ENCODE results near the gene CD302.
"Not testable (repeated sequence)": the region's sequence is repeated elsewhere in the genome, so short reads cannot be mapped to it uniquely, and the experiment has no call there.

CD302 gene

GRCh38 chr2:159748089-159748488 is 49.9 kb downstream of the CD302 start:
- no peak for DNase-seq

DNA sequence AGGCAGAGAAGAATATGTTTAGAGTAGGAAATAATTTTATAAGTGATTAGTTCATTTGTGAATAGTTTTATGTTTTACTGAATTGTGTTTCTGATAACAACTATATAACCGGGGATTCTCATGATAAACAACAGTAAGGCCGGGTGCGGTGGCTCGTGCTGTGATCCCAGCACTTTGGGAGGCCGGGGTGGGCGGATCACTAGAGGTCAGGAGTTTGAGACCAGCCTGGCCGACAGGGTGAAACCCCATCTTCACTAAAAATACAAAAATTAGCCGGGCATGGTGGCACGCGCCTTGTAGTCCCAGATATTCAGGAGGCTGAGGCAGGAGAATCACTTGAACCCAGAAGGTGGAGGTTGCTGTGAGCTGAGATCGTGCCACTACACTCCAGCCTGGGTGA is 52.8 kb downstream of the CD302 start:
- DNase-seq = not testable (repeated sequence)

- no peak for DNase-seq
These were observed 53.6 kb downstream of the CD302 start for GRCh38 chr2:159744363-159744762.

DNA sequence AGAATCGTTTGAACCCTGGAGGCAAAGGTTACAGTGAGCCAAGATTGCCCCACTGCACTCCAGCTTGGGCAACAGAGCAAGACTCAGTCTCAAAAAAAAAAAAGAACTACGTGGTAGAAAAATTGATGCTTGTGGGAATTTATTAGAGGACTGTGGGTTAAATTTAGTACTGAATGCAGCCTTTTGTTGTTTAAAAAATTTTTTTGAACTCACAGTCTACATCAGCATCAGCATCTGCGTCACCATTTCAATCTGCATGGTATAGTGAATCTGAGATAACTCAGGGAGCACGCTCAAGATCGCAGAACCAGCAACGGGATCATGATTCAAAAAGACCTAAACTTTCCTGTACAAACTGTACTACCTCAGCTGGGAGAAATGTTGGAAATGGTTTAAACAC is 55.2 kb downstream of the CD302 start:
- no peak for DNase-seq

DNA sequence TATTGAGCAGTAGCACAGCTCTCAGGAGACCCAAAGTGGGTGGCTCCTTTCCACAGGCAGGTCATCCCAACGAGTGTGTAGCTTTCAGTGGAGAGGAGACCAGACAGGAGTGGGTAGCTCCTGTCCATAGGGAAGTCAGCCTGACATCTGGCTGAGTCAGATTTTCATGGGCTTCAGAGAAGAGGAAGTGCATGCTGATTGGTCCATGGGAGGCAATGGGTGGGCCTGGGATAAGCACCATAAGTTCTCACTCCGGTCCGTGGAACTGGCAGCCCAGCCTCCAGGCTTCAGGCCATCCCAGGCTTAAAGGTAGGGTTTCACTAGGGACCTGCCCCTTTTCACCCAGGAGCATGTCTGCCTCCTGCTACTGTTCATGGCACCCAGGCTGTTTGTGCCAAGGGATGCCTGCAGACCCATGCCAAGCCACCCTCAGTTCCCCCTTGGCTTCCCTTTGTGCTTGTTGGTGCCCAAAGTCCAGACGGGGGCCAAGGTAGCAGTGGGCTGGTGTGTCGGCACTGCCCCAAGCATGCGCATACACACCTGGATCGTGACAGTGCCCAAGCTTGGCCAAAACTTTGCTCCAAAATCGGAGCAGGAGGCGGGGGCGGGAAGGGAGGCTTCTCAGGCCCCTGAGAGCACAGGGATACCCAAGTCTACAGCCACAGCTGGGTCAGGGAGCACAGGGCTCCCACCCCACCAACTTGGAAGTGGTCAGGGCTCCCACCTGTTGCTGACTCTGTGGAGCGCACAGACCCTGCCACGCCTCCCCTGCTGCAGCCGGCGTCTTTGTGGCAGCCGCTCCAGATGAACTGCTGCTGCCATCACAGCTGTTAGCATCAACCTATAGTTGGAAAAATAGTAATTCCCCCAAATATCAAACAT is 59.3 kb downstream of the CD302 start:
- DNase-seq = no peak

GRCh38 chr2:159737917-159738296 is 60.1 kb downstream of the CD302 start:
- DNase-seq = no peak

DNA sequence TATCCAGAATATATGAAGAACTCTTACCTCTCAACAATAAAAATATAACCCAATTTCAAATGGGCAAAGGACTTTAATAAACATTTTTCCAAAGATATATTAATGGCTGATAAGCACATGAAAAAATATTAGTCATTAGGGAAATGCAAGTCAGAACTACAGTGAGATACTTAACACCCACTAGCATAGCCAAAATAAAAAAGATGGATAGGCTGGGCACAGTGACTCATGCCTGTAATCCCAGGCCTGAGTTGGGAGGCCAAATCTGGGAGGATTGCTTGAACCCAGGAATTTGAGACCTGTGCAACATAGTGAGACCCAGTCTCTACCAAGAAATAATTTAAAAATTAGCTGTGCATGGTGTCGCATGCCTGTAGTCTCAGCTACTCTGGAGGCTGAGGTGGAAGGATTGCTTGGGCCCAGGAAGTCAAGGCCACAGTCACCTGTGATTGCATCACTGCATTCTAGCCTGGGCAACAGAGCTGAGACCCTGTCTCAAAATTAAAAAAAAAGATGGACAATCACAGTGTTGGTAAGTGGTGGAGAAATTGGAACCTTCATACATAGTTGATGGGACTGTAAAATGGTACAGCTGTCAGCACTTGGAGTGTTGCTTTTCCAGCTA is 60.6 kb downstream of the CD302 start:
- no peak for DNase-seq

DNA sequence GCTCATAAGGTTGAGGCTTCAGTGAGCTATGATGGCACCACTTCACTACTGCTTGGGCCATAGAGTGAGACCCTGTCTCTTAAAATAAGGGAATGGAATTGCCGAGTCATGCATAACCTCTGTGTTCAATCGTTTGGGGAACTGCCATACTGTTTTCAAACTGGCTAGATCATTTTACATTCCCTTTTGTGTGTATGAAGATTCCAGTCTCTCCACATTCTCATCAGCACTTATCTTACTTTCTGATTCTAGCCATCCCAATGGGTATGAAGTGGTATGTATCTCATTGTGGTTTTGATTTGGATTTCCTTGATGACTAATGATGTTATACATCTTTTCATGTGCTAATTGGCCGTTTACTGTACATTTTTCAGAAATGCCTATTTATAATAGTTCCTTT is 62.0 kb downstream of the CD302 start:
- DNase-seq = no peak

DNA sequence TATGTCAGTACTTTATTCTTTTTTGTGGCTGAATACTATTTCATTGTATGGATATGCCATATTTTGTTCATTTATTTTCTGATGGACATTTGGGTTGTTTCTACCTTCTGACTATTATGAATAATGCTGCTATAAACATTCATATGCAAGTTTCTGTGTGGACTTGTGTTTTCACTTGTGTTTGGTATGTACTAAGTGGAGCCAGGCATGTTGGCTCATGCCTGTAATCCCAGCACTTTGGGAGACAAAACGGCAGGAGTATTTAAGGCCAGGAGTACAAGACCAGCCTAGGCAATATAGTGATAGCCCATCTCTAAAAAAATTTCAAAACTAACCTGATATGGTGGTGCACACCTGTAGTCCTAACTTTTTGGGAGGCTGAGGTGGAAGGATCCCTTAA is 62.4 kb downstream of the CD302 start:
- DNase-seq = no peak

DNA sequence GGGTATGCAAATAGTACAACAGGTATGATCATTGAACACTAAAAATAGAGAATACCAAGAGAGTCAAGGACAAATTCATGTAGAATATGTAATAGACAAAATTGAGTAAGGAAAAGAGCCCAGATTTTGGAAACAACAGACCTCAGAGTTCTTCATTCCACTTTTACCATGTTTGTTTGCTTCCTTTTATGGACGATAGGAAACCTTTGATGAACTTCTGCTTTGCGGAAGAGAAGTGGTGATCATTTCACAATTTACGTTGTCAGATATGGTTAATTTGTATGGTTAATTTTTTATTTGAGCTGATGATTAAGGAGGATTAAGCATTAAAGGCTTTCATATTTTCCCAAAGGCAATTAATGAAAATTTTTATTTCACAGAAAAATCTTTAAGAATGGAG is 69.4 kb downstream of the CD302 start:
- DNase-seq = no peak

DNA sequence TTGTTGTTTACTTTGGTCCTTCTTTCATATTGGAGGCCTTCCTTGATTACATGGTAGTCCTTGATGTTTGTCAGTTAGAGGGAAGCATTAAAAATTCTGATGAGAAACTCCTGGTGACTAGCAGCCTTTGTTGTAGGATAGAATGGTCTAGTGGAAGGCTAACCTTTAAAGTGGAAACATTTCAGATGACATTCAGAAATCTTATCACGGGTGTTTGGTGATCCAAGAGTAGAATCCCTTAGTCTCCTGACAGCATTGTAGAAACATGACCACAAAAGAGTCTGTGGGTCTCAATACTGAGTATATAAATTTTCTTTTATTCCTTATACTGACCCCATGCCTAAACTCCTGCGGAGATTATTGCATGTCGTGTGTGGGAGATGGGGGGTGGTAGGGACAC is 72.3 kb downstream of the CD302 start:
- no peak for DNase-seq

GRCh38 chr2:159724795-159725572 is 73.0 kb downstream of the CD302 start:
- not testable (repeated sequence) for DNase-seq

GRCh38 chr2:159722580-159722979 is 75.4 kb downstream of the CD302 start:
- no peak for DNase-seq

DNA sequence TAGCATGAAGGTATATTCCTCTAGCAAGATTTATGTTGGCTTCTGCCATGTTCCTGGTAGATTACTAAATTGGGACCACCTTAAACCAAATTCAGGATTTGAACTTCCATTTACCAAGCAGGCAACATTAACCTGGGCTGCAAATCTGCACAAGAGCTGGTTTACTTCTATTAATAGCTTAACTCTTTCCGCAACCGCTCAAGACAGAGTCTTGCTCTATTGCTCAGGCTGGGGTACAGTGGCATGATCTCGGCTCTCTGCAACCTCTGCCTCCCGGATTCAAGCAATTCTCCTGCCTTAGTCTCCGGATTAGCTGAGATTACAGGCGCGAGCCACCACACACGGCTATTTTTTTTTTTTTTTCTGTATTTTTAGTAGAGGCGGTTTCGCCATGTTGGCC is 77.3 kb downstream of the CD302 start:
- no peak for DNase-seq

Measured in activated gamma-delta T cell (primary cell).